GM23338 (cell line): ENCODE data around the gene SREK1IP1.

Source experiments
- CREB1 ChIP-seq: fragments of 250-450 bp; sonication (Bioruptor Pico); IDR thresholded peaks from 2 replicates; pipeline ENCODE4 v1.5.0; 2020; ENCODE audit warnings: low read depth, mild to moderate bottlenecking, moderate library complexity
- CTCF ChIP-seq, 2 experiments: fragments of 200-600 bp in 1 of 2; sonication (generic) in 1 of 2; conservative IDR thresholded peaks; 2 replicates each; pipeline versions ENCODE4 v1.5.1 to v1.6.1; 2016 to 2017; ENCODE audit warnings: antibody characterized with exemption in 2 of 2, low read depth in 2 of 2, mild to moderate bottlenecking in 2 of 2, moderate library complexity in 1 of 2
- ETS1 ChIP-seq: IDR thresholded peaks from 2 replicates; pipeline ENCODE4 v1.6.1; 2016; ENCODE audit warnings: antibody characterized with exemption
- EZH2 ChIP-seq: fragments of 200-600 bp; sonication (generic); IDR thresholded peaks from one replicate; pipeline ENCODE4 v1.8.0; 2017; ENCODE audit warnings: antibody characterized with exemption, mild to moderate bottlenecking, low read depth; ENCODE audit not compliant: unreplicated experiment
- EZH2phosphoT487 ChIP-seq: fragments of 200-600 bp; sonication (generic); IDR thresholded peaks from one replicate; pipeline ENCODE4 v1.8.1; 2018; ENCODE audit warnings: antibody characterized with exemption; ENCODE audit not compliant: unreplicated experiment
- JUNB ChIP-seq: IDR thresholded peaks from one replicate; pipeline ENCODE4 v1.6.1; 2016; ENCODE audit warnings: antibody characterized with exemption; ENCODE audit not compliant: unreplicated experiment
- NANOG ChIP-seq: IDR thresholded peaks from 2 replicates; pipeline ENCODE4 v1.6.1; 2016; ENCODE audit warnings: antibody characterized with exemption, borderline replicate concordance
- POLR2AphosphoS5 ChIP-seq: IDR thresholded peaks from 2 replicates; pipeline ENCODE4 v1.6.1; 2016; ENCODE audit warnings: antibody characterized with exemption, low read depth
- REST ChIP-seq: IDR thresholded peaks from one replicate; pipeline ENCODE4 v1.6.1; 2018; ENCODE audit warnings: antibody characterized with exemption; ENCODE audit not compliant: unreplicated experiment
- STAT1 ChIP-seq: IDR thresholded peaks from one replicate; pipeline ENCODE4 v1.6.1; 2016; ENCODE audit warnings: antibody characterized with exemption; ENCODE audit not compliant: unreplicated experiment
- ZNF114 ChIP-seq: fragments of 250-450 bp; sonication (Bioruptor Pico); IDR thresholded peaks from 2 replicates; pipeline ENCODE4 v1.5.0; 2020; ENCODE audit warnings: mild to moderate bottlenecking, moderate library complexity
- ZNF331 ChIP-seq: fragments of 250-450 bp; sonication (Bioruptor Pico); IDR thresholded peaks from 2 replicates; pipeline ENCODE4 v1.5.0; 2020; ENCODE audit warnings: low read depth, mild to moderate bottlenecking, moderate library complexity

- TF ChIP-seq CTCF (conservative IDR thresholded peaks at IDR 0.05; ENCODE audit: low read depth in 2 of 2) (no peak), POLR2AphosphoS5 (no peak), EZH2 (no peak), CREB1 (CRISPR knock-in tag) (no peak), NANOG (no peak), REST (no peak), JUNB (no peak), EZH2phosphoT487 (no peak), ETS1 (no peak), ZNF331 (no peak), ZNF114 (no peak), STAT1 (no peak)
Measured at GRCh38 chr5:64806537-64806936, 38.0 kb upstream of the SREK1IP1 start.
